ENCODE results near the gene EFCAB11. TPM values are rescaled to one million over a fixed set of nuclear protein-coding genes. Genes with fewer than 3 reads are reported as not detected.

Gene EFCAB11
- total RNA-seq, 1 experiment from 2014 or later: 18.1 TPM

- no TSS peak for BruUV-seq (replicated peaks)
- intact Hi-C loops (cut with micrococcal nuclease): loop anchor here (5.0 to 10.0 kb wide), 2 partner anchors 101 to 532 kb away; no protein-coding TSS in a partner anchor
These were observed 2.1 kb upstream of the EFCAB11 start for GRCh38 chr14:89956661-89957009.

GRCh38 chr14:89955745-89956660 is 1.5 kb upstream of the EFCAB11 start, which contains the start of gene TDP1:
TDP1 (plus strand) TSS chr14:89955927; CDS start chr14:89963115, 7,188 bp downstream.
- peaks cover 38% of the 10 kb centered on the region for H3K79me2 ChIP-seq (ENCODE audit: insufficient read depth, low read length)
- H3K9me2 ChIP-seq (ENCODE audit: insufficient read depth): no peaks in the 10 kb centered on the region
- peaks cover 0 to 11% of the 10 kb centered on the region in 2 experiments; a peak in 2 of 4 replicates for H3K36me3 ChIP-seq (ENCODE audit: control insufficient read depth in 1 of 2, insufficient read depth in 2 of 2, low read length in 2 of 2)
- H3K9me3 ChIP-seq (ENCODE audit: control insufficient read depth in 1 of 2, insufficient read depth in 1 of 2, low read depth in 1 of 2, low read length in 2 of 2): no peaks in the 10 kb centered on the region
- intact Hi-C loops (cut with micrococcal nuclease): loop anchor here (5.0 to 10.0 kb wide), 2 partner anchors 101 to 531 kb away; no protein-coding TSS in a partner anchor
- peak within 1 kb of the TSS; percentile 76 to 88 for H3K4me3 ChIP-seq (replicated peaks in 1 of 2; ENCODE audit: low read depth in 1 of 2, low read length in 2 of 2)
- RAD21 ChIA-PET (ENCODE audit: low non-redundant PET in 1 of 2, low total read pairs in 2 of 2, uncharacterized antibody in 2 of 2, unreplicated experiment in 2 of 2): no interaction called here
- no peaks in the 10 kb centered on the region for H4K20me1 ChIP-seq (ENCODE audit: insufficient read depth)
- ATAC-seq (peak; percentile 74), DNase-seq (ENCODE audit: low read depth, low spot score) (peak; percentile 91)
- BruUV-seq (replicated peaks): no TSS peak
- POLR2A ChIA-PET: interaction anchor here (0.6 to 2.9 kb wide), 4 partner anchors 10 to 170 kb away, joined by 3 to 13 read pairs (median 4); no protein-coding TSS in a partner anchor
- CTCF ChIA-PET: interaction anchor here (1.6 to 5.4 kb wide), 3 partner anchors 16 to 104 kb away, joined by 3 to 58 read pairs (median 7); no protein-coding TSS in a partner anchor
- peak within 1 kb of the TSS; percentile 87 for H2AFZ ChIP-seq (ENCODE audit: low read depth, low read length, poor library complexity, severe bottlenecking)
- H3K9ac ChIP-seq (ENCODE audit: low read length): peak within 1 kb of the TSS; percentile 83
- H3K27ac ChIP-seq (ENCODE audit: low read depth, low read length): peak within 1 kb of the TSS; percentile 82
- peaks cover 14 to 21% of the 10 kb centered on the region in 2 experiments; a peak in 3 of 4 replicates for H3K4me1 ChIP-seq (ENCODE audit: control insufficient read depth in 1 of 2, insufficient read depth in 2 of 2, low read length in 2 of 2)
- H3K4me2 ChIP-seq (ENCODE audit: low read length): peak within 1 kb of the TSS; percentile 96
- H3K27me3 ChIP-seq (ENCODE audit: insufficient read depth, low read length): no peaks in the 10 kb centered on the region
- TF ChIP-seq SRF (IDR thresholded peaks at IDR 0.05; ENCODE audit: low read depth) (no peak), ELF1 (IDR thresholded peaks at IDR 0.05; ENCODE audit: borderline replicate concordance, low read depth) (peak; percentile 76), CEBPB (IDR thresholded peaks at IDR 0.05; ENCODE audit: low read depth) (no peak), SP1 (IDR thresholded peaks at IDR 0.05; ENCODE audit: low read depth) (peak; percentile 96), POLR2A (IDR thresholded peaks at IDR 0.05; ENCODE audit: borderline replicate concordance, extremely low read depth, insufficient read depth, insufficient read length) (peak; percentile 85), CBX3 (IDR thresholded peaks at IDR 0.05; ENCODE audit: low read depth) (peak; percentile 58; the same call in 1 of the 2 replicates), ATF3 (IDR thresholded peaks at IDR 0.05) (no peak), YY1 (IDR thresholded peaks at IDR 0.05; ENCODE audit: extremely low read depth, insufficient replicate concordance, low read depth, low read length) (no peak), REST (IDR thresholded peaks at IDR 0.05; ENCODE audit: low read depth) (no peak), EGR1 (IDR thresholded peaks at IDR 0.05; ENCODE audit: low read depth) (0 out of 2 replicates have a peak, but pooled peaks have one; percentile 18), RAD21 (IDR thresholded peaks at IDR 0.05; ENCODE audit: low read depth) (no peak), FOSL1 (IDR thresholded peaks at IDR 0.05; ENCODE audit: low read depth) (peak; percentile 91), EZH2phosphoT487 (IDR thresholded peaks at IDR 0.05; ENCODE audit: borderline replicate concordance) (no peak)
- TF ChIP-seq, protein P1, sequence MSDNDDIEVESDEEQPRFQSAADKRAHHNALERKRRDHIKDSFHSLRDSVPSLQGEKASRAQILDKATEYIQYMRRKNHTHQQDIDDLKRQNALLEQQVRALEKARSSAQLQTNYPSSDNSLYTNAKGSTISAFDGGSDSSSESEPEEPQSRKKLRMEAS (IDR thresholded peaks at IDR 0.05): peak; percentile 61

More at GRCh38 chr14:89956661-89957009, 2.1 kb upstream of the EFCAB11 start:
- Histone ChIP-seq H3K27me3 (ENCODE audit: insufficient read depth, low read length) (no peaks in the 10 kb centered on the region), H3K4me1 (ENCODE audit: control insufficient read depth in 1 of 2, insufficient read depth in 2 of 2, low read length in 2 of 2) (peaks cover 14 to 21% of the 10 kb centered on the region in 2 experiments; a peak in 3 of 4 replicates), H3K9me3 (ENCODE audit: control insufficient read depth in 1 of 2, insufficient read depth in 1 of 2, low read depth in 1 of 2, low read length in 2 of 2) (no peaks in the 10 kb centered on the region), H3K4me2 (ENCODE audit: low read length) (peak overlapping the region; percentile 96), H2AFZ (ENCODE audit: low read depth, low read length, poor library complexity, severe bottlenecking) (no peak overlapping the region), H3K27ac (ENCODE audit: low read depth, low read length) (peak overlapping the region; percentile 82), H3K36me3 (ENCODE audit: control insufficient read depth in 1 of 2, insufficient read depth in 2 of 2, low read length in 2 of 2) (peaks cover 0 to 11% of the 10 kb centered on the region in 2 experiments; a peak in 2 of 4 replicates), H3K4me3 (replicated peaks in 1 of 2; ENCODE audit: low read depth in 1 of 2, low read length in 2 of 2) (peak overlapping the region; percentile 76 to 88), H4K20me1 (ENCODE audit: insufficient read depth) (no peaks in the 10 kb centered on the region), H3K9me2 (ENCODE audit: insufficient read depth) (no peaks in the 10 kb centered on the region), H3K9ac (ENCODE audit: low read length) (peak overlapping the region; percentile 83), H3K79me2 (ENCODE audit: insufficient read depth, low read length) (peaks cover 45% of the 10 kb centered on the region)
- ChIA-PET CTCF (interaction anchor here (1.6 to 5.4 kb wide), 2 partner anchors 17 kb away, joined by 7 to 58 read pairs; no protein-coding TSS in a partner anchor), POLR2A (interaction anchor here (0.6 to 2.9 kb wide), 4 partner anchors 9 to 171 kb away, joined by 3 to 13 read pairs (median 4); no protein-coding TSS in a partner anchor), RAD21 (ENCODE audit: low non-redundant PET in 1 of 2, low total read pairs in 2 of 2, uncharacterized antibody in 2 of 2, unreplicated experiment in 2 of 2) (no interaction called here)
- ATAC-seq: no peak
- TF ChIP-seq TCF7L2 (IDR thresholded peaks at IDR 0.05; ENCODE audit: borderline replicate concordance, extremely low read depth, insufficient read depth, insufficient read length): no peak
- no peak for TF ChIP-seq SP1 (IDR thresholded peaks at IDR 0.05; ENCODE audit: low read depth)
- no peak for DNase-seq (ENCODE audit: low read depth, low spot score)
